Liver (tissue), 9 donors: Measurements from ENCODE around the gene RPS6KB2. TPM values are rescaled to one million over a fixed set of nuclear protein-coding genes. Genes with fewer than 3 reads are reported as not detected.

ENCODE experiments used
- DNase-seq: peaks from one replicate; pipeline ENCODE4 v3.0.0-alpha.2; 2017; ENCODE audit warnings: low spot score
- H3K27ac ChIP-seq, 2 donors: one replicate each; pipeline ENCODE4 v1.7.0; 2013; ENCODE audit warnings: inconsistent platforms in 2 of 2, low read length in 2 of 2, control low read depth in 1 of 2, low read depth in 1 of 2, mild to moderate bottlenecking in 1 of 2
- H3K27me3 ChIP-seq, 4 donors: one replicate each; pipeline versions ENCODE4 v1.6.1 to v1.7.0; 2013; ENCODE audit warnings: low read length in 3 of 4, inconsistent platforms in 1 of 4, mild to moderate bottlenecking in 1 of 4, moderate library complexity in 1 of 4; ENCODE audit not compliant: control insufficient read depth in 4 of 4, insufficient read depth in 4 of 4
- H3K36me3 ChIP-seq, 4 donors: one replicate each; pipeline versions ENCODE4 v1.6.1 to v1.7.0; 2013; ENCODE audit warnings: low read length in 3 of 4, mild to moderate bottlenecking in 3 of 4, low read depth in 1 of 4, moderate library complexity in 1 of 4; ENCODE audit not compliant: control insufficient read depth in 4 of 4, insufficient read depth in 3 of 4
- H3K4me1 ChIP-seq, 4 donors: one replicate each; pipeline versions ENCODE4 v1.6.1 to v1.7.0; 2013; ENCODE audit warnings: low read length in 3 of 4, mild to moderate bottlenecking in 3 of 4, moderate library complexity in 1 of 4; ENCODE audit not compliant: control insufficient read depth in 4 of 4, insufficient read depth in 4 of 4
- H3K4me3 ChIP-seq, 3 donors: one replicate each; pipeline versions ENCODE4 v1.6.1 to v1.7.0; 2013; ENCODE audit warnings: low read length in 3 of 3, control low read depth in 1 of 3, low read depth in 1 of 3, mild to moderate bottlenecking in 1 of 3
- H3K9ac ChIP-seq, 2 donors: one replicate each; pipeline ENCODE4 v1.7.0; 2013; ENCODE audit warnings: low read length in 2 of 2, mild to moderate bottlenecking in 2 of 2, moderate library complexity in 2 of 2, control low read depth in 1 of 2, low read depth in 1 of 2
- H3K9me3 ChIP-seq, 4 donors: one replicate each; pipeline versions ENCODE4 v1.6.1 to v1.7.0; 2013; ENCODE audit warnings: low read length in 3 of 4; ENCODE audit not compliant: control insufficient read depth in 4 of 4
- EGR1 ChIP-seq, 2 donors: IDR thresholded peaks; 2 replicates each; pipeline ENCODE4 v1.6.1; 2016 to 2018; ENCODE audit warnings: antibody characterized with exemption in 2 of 2, low read depth in 2 of 2
- FOXA1 ChIP-seq: IDR thresholded peaks from 2 replicates; pipeline ENCODE4 v1.6.1; 2016; ENCODE audit warnings: antibody characterized with exemption
- FOXA2 ChIP-seq: IDR thresholded peaks from 2 replicates; pipeline ENCODE4 v1.6.1; 2016; ENCODE audit warnings: antibody characterized with exemption
- GABPA ChIP-seq, 2 donors: IDR thresholded peaks in 1 of 2; conservative IDR thresholded peaks in 1 of 2; 2 replicates each; pipeline ENCODE4 v1.6.1; 2016; ENCODE audit warnings: antibody characterized with exemption in 2 of 2, mild to moderate bottlenecking in 1 of 2, moderate library complexity in 1 of 2
- HNF4G ChIP-seq: IDR thresholded peaks from 2 replicates; pipeline ENCODE4 v1.6.1; 2016; ENCODE audit warnings: antibody characterized with exemption
- JUND ChIP-seq, 2 donors: IDR thresholded peaks; 2 replicates each; pipeline ENCODE4 v1.6.1; 2016; ENCODE audit warnings: antibody characterized with exemption in 2 of 2
- NR2F2 ChIP-seq: IDR thresholded peaks from 2 replicates; pipeline ENCODE4 v1.6.1; 2016; ENCODE audit warnings: antibody characterized with exemption
- RAD21 ChIP-seq, 2 donors: IDR thresholded peaks; 2 replicates each; pipeline ENCODE4 v1.6.1; 2016; ENCODE audit warnings: antibody characterized with exemption in 2 of 2, mild to moderate bottlenecking in 2 of 2
- RXRA ChIP-seq, 2 donors: IDR thresholded peaks; 2 replicates each; pipeline ENCODE4 v1.6.1; 2017 to 2018; ENCODE audit warnings: antibody characterized with exemption in 2 of 2, mild to moderate bottlenecking in 1 of 2
- SP1 ChIP-seq: IDR thresholded peaks from 2 replicates; pipeline ENCODE4 v1.6.1; 2018; ENCODE audit warnings: antibody characterized with exemption, mild to moderate bottlenecking
- TAF1 ChIP-seq: conservative IDR thresholded peaks from 2 replicates; pipeline ENCODE4 v1.6.1; 2016; ENCODE audit warnings: antibody characterized with exemption, mild to moderate bottlenecking
- YY1 ChIP-seq: IDR thresholded peaks from 2 replicates; pipeline ENCODE4 v1.6.1; 2016; ENCODE audit warnings: antibody characterized with exemption, mild to moderate bottlenecking
- WGBS: extraction: QIAGEN DNeasy Blood & Tissue Kit; methylation state at CpG from one replicate; pipeline ENCODE4 v1.1.7; 2013; 5-methylcytosine and 5-hydroxymethylcytosine counted together
- polyA plus RNA-seq, 2 donors: library from polyadenylated mRNA; stranded (reverse) in 1 of 2; unstranded in 1 of 2; fragments of 200-250 nt in 1 of 2; fragments of >200 nt in 1 of 2; fragmentation: Nextera tagmentation in 1 of 2; extraction: Ambion mirVana in 1 of 2; gene quantifications; one replicate each; pipeline versions ENCODE4 v1.2.1 to v1.2.3, GENCODE V29; 2013 to 2015
- total RNA-seq, 2 donors: library from RNA; depleted of rRNA; stranded (reverse); fragments of >200 nt; gene quantifications; one replicate each; pipeline ENCODE4 v1.2.3, GENCODE V29; 2014
- TF ChIP-seq, protein P1 (sequence below): IDR thresholded peaks from 2 replicates; pipeline ENCODE4 v1.6.1; 2016; ENCODE audit warnings: antibody characterized with exemption
- TF ChIP-seq, protein P2 (sequence below): IDR thresholded peaks from 2 replicates; pipeline ENCODE4 v1.6.1; 2016; ENCODE audit warnings: antibody characterized with exemption
- TF ChIP-seq, protein P3 (sequence below): IDR thresholded peaks from 2 replicates; pipeline ENCODE4 v1.6.1; 2016; ENCODE audit warnings: antibody characterized with exemption, mild to moderate bottlenecking
- TF ChIP-seq, protein P4 (sequence below): fragments of 150-350 bp; IDR thresholded peaks from 2 replicates; pipeline ENCODE4 v1.5.1; 2017; ENCODE audit warnings: improper control_type of control experiment, low read depth, low read length; ENCODE audit not compliant: missing input control
- TF ChIP-seq, protein P5 (sequence below): IDR thresholded peaks from 2 replicates; pipeline ENCODE4 v1.6.1; 2016; ENCODE audit warnings: antibody characterized with exemption
- donor health status: healthy.
- donor health status: healthy.
- donor health status: healthy.
- donor health status: healthy.
- donor health status: healthy.

The RPS6KB2 gene
- total and polyA plus RNA-seq, 4 donors = 31.5 to 49.6 (median 37.7) TPM

DNA sequence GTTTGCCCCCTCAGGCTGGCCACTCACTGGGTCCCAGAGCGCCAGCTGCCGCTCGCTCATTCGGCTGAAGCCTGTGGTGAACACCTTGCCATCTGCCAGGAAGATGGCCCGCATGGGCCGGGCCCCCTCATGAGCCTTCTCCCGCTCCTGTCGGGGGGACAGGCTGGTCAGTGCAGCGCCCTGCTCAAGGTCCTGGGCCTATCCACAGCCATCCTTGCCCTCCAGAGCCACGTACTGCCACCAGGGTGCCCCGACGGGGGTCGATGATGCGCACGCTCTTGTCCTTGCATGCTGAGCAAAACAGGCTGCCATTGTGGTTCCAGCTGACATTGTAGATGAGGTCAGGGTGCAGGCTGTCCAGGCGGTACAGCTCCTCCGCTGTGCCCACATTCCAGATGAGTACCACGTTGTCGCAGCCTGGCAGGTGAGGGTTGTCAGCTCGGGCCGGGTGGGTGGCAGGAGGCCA lies 12.8 kb downstream of the RPS6KB2 start:
- no peak overlapping the region for H3K27ac ChIP-seq
- peaks cover 4 to 21% (median 13%) of the 10 kb centered on the region in 4 donors for H3K4me1 ChIP-seq
- no peak overlapping the region for H3K4me3 ChIP-seq

DNA sequence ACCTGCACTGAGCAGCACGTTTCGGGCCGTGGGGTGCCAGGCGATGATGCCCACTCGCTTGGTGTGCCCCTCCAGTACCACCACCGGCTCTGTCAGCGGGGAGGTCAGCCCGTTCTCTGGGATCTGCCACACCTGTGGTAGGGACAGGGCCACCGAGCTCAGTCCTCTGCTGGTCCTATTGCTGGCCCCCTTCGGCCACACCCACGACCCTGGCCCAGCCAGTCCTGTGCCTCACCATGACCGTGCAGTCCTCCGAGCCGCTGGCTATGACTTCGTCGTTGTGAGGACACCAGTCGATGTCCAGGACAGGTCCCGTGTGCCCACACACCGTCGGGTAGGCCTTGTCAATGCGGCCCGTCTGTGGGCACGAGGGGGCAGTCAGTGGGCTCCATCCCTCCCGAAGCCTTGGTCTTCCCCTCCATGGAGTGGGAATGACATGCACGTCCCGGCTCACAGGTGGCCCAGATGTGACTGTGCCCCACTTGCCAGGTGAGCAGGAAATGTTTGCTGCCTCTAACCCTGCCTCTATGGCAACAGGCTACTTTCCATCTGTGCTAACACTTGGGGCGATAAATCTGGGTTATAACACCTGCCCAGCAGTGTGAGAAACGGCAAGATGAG lies 13.5 kb downstream of the RPS6KB2 start:
- Histone ChIP-seq H3K4me1 (peaks cover 4 to 21% (median 13%) of the 10 kb centered on the region in 4 donors), H3K9me3 (no peaks in the 10 kb centered on the region), H3K9ac (no peak overlapping the region), H3K36me3 (peaks cover 0 to 9% (median 0%) of the 10 kb centered on the region in 4 donors), H3K27ac (no peak overlapping the region), H3K27me3 (no peaks in the 10 kb centered on the region), H3K4me3 (no peak overlapping the region)
- 92% methylated on average over 28 of the region's 28 CpGs for WGBS
- TF ChIP-seq RXRA (IDR thresholded peaks at IDR 0.05) = no peak
- no peak for TF ChIP-seq TAF1
- TF ChIP-seq, protein P1, sequence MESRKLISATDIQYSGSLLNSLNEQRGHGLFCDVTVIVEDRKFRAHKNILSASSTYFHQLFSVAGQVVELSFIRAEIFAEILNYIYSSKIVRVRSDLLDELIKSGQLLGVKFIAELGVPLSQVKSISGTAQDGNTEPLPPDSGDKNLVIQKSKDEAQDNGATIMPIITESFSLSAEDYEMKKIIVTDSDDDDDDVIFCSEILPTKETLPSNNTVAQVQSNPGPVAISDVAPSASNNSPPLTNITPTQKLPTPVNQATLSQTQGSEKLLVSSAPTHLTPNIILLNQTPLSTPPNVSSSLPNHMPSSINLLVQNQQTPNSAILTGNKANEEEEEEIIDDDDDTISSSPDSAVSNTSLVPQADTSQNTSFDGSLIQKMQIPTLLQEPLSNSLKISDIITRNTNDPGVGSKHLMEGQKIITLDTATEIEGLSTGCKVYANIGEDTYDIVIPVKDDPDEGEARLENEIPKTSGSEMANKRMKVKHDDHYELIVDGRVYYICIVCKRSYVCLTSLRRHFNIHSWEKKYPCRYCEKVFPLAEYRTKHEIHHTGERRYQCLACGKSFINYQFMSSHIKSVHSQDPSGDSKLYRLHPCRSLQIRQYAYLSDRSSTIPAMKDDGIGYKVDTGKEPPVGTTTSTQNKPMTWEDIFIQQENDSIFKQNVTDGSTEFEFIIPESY = no peak
- no peak for TF ChIP-seq SP1
- TF ChIP-seq JUND (IDR thresholded peaks at IDR 0.05) = no peak
- TF ChIP-seq, protein P2, sequence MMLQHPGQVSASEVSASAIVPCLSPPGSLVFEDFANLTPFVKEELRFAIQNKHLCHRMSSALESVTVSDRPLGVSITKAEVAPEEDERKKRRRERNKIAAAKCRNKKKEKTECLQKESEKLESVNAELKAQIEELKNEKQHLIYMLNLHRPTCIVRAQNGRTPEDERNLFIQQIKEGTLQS = no peak
- no peak for TF ChIP-seq FOXA2
- no peak for TF ChIP-seq FOXA1
- DNase-seq = no peak

More for the DNA sequence above, 12.8 kb downstream of the RPS6KB2 start:
- H3K9me3 ChIP-seq = no peaks in the 10 kb centered on the region
- TF ChIP-seq RXRA (IDR thresholded peaks at IDR 0.05) (no peak), HNF4G (no peak), NR2F2 (no peak), TAF1 (no peak), GABPA (IDR thresholded peaks at IDR 0.05 in 1 of 2, conservative IDR thresholded peaks at IDR 0.05 in 1 of 2) (no peak), EGR1 (IDR thresholded peaks at IDR 0.05; ENCODE audit: low read depth in 2 of 2) (no peak), FOXA2 (no peak), SP1 (no peak), YY1 (no peak), RAD21 (IDR thresholded peaks at IDR 0.05) (no peak), FOXA1 (no peak)
- TF ChIP-seq, protein P3, sequence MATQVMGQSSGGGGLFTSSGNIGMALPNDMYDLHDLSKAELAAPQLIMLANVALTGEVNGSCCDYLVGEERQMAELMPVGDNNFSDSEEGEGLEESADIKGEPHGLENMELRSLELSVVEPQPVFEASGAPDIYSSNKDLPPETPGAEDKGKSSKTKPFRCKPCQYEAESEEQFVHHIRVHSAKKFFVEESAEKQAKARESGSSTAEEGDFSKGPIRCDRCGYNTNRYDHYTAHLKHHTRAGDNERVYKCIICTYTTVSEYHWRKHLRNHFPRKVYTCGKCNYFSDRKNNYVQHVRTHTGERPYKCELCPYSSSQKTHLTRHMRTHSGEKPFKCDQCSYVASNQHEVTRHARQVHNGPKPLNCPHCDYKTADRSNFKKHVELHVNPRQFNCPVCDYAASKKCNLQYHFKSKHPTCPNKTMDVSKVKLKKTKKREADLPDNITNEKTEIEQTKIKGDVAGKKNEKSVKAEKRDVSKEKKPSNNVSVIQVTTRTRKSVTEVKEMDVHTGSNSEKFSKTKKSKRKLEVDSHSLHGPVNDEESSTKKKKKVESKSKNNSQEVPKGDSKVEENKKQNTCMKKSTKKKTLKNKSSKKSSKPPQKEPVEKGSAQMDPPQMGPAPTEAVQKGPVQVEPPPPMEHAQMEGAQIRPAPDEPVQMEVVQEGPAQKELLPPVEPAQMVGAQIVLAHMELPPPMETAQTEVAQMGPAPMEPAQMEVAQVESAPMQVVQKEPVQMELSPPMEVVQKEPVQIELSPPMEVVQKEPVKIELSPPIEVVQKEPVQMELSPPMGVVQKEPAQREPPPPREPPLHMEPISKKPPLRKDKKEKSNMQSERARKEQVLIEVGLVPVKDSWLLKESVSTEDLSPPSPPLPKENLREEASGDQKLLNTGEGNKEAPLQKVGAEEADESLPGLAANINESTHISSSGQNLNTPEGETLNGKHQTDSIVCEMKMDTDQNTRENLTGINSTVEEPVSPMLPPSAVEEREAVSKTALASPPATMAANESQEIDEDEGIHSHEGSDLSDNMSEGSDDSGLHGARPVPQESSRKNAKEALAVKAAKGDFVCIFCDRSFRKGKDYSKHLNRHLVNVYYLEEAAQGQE = no peak
- TF ChIP-seq, protein P4, sequence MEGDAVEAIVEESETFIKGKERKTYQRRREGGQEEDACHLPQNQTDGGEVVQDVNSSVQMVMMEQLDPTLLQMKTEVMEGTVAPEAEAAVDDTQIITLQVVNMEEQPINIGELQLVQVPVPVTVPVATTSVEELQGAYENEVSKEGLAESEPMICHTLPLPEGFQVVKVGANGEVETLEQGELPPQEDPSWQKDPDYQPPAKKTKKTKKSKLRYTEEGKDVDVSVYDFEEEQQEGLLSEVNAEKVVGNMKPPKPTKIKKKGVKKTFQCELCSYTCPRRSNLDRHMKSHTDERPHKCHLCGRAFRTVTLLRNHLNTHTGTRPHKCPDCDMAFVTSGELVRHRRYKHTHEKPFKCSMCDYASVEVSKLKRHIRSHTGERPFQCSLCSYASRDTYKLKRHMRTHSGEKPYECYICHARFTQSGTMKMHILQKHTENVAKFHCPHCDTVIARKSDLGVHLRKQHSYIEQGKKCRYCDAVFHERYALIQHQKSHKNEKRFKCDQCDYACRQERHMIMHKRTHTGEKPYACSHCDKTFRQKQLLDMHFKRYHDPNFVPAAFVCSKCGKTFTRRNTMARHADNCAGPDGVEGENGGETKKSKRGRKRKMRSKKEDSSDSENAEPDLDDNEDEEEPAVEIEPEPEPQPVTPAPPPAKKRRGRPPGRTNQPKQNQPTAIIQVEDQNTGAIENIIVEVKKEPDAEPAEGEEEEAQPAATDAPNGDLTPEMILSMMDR = no peak
- TF ChIP-seq, protein P5, sequence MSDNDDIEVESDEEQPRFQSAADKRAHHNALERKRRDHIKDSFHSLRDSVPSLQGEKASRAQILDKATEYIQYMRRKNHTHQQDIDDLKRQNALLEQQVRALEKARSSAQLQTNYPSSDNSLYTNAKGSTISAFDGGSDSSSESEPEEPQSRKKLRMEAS = no peak
- TF ChIP-seq, protein P1 = no peak
- DNase-seq = no peak
- WGBS = 94% methylated on average over 21 of the region's 21 CpGs
- no peaks in the 10 kb centered on the region for H3K27me3 ChIP-seq
- peaks cover 0 to 9% (median 0%) of the 10 kb centered on the region in 4 donors for H3K36me3 ChIP-seq
- no peak overlapping the region for H3K9ac ChIP-seq
